GM21515 (cell line): Measurements from ENCODE around the gene TDRD10.

Experiments used
- ATAC-seq: cut with Tn5 transposase; IDR thresholded peaks from one replicate; pipeline ENCODE4 v1.9.1; 2021; ENCODE audit not compliant: unreplicated experiment

The TDRD10 gene, protein sequence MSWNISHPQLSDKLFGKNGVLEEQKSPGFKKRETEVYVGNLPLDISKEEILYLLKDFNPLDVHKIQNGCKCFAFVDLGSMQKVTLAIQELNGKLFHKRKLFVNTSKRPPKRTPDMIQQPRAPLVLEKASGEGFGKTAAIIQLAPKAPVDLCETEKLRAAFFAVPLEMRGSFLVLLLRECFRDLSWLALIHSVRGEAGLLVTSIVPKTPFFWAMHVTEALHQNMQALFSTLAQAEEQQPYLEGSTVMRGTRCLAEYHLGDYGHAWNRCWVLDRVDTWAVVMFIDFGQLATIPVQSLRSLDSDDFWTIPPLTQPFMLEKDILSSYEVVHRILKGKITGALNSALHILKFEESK

DNA sequence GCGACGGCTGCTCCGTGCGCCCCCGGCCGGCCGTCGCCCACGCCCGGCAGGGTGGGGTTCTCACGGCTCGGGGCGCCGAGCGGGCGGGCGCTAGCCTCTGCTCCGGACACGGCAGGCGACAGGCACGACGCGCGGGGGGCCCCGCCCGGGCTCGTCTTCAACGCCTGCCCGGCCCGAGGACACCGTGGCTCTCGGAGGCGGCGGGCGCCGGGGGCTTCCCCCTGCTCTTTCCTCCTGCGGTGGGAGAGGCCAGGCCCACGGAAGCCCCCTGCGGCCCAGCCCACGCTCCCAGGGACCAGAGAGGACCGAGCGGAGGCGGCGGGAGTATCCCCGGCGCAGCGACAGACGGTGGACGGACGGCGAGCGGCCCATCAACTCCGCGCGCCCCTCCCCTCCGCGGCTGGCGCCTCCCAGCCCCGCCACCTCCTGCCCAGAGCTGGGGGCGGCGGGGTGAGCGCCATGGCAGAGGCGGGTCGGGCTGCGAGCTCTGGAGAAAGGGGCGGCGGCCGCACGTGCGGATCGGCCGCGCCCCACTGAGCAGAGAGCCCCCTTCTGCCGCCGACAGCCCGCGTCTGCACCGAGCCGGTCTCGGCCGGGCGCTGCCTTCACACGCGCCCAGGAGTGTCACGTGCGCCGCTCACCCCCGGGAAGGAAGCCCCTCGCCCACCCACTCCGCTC, at the start of gene TDRD10, which contains the start of gene SHE:
TSS of gene TDRD10 (plus strand) at position 154 of the 678 bp plus-strand sequence. CDS start 4,685 bp downstream, outside the sequence.
TSS of gene SHE (minus strand) at position 347 of the 678 bp plus-strand sequence. CDS start 386 bp downstream, outside the sequence.
- no peak for ATAC-seq

DNA sequence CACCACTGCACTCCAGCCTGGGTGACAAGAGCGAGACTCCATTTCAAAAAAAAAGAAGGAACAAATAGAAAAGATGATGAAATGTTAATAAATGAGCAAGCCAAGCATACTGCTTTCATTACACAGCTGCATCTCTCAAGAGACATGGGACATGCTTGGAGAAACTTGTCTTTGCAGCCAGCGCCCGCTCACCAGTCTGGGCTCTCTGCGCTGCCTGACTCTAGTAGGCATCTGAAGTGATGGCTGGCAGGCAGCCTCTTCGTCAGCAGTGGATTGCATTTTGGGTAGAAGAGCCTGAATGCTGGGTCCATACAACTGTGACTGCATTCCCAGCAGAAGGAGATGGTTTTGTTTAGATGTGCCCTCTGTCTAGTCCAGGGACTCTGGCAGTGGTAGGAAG, 48.9 kb upstream of the TDRD10 start:
- ATAC-seq = no peak

DNA sequence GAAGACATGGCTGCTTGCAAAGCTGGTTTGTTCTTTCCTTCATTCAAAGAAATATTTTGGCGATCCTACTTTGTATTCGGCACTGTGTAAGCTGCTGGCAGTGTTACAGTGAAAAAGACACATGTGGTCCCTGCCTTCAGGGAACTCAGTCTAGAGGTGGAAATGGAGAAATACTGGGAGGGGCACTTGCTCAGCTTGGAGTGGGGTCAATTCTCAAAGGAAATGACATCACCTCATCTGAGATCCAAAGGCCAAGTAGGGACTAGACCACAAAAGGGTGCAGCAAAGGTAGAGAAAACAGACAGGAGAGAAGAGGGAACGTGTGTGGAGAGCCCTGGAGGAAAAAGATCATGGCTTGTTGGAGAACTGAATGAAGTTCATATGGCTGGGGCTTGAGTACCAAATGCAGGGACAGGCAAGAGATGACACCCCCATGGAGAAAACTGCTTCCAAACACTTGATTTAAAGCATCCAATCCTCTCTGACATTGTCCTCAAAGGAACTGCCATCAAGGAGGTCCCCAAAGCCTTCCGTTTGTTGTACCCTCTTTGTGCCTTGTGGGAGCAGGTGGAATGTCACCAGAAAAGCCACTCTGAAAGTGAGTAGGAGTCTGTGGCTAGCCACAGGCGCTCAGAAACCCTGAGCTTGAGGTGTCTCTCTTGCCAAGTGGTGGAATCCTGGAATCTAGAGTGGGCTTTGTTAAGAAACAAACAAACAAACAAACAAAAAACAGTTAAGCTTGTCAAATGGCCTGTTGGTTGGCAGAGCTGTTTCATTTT, 48.3 kb upstream of the TDRD10 start:
- ATAC-seq = no peak

DNA sequence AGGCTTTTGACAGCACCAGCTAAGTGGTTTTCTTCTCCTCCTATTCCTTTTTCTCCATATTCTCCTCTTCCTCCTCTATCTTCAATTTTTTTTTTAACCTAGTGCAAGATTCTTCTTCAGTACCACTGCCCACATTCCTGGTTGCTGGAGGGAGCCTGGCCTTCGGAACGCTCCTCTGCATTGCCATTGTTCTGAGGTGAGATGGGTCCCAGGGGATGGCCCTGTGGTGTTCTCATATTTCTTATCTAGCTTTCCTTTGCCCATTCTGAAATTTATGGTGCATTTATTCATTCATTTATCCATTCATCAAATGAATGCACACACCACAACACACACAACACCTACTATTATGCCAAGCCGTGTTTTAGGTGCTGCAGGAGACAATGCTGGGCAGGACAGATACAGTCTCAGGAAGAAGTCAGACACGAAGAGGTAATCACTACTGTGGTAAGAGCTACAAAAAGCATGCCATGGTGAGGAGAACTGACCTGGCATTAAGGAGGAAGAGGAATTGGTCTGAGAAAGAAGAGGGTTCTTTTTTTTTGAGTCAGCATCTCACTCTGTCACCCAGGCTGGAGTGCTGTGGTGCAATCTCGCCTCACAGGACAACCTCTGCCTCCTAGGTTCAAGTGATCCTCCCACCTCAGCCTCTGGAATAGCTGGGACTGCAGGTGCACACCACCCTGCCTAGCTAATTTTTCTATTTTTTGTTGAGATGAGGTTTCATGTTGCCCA, 47.5 kb upstream of the TDRD10 start:
- no peak for ATAC-seq

DNA sequence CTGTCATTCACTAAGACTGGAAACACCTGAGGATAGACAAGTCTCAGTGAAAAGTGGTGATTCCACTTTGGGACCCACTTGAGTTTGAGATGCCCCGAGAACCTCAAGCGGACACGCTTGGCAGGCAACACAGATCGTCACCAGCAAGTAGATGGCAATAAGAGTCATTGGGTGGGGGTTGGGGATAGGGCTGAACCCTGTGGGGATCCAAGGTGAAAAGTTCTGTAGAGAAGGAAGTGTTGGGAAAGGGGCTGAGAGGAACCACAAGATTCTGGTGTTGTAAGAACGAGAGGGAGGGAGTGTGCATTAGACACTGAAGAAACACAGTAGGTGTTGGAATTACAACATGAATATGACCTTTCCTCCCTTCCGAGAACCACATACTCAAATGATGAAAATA, 45.4 kb upstream of the TDRD10 start:
- no peak for ATAC-seq

DNA sequence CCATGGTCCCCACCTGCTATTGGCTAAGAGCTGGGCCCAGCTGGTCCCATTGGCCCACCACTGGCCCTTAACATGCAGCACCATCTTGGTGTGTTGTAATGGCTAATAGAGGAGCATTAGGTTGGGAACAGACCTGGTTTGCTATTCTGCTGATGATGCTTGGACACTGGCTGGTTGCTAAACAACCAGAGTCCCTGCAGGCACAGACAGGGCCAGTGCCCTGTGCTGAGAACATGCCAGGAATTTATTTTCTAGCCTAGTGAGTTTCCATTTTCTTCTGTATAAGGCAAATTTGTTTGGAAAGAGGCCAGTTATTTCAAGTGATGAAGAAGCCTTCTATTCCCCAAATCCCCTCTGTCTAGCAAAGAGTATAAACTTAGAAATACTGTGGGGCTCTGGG, 42.9 kb upstream of the TDRD10 start:
- no peak for ATAC-seq

DNA sequence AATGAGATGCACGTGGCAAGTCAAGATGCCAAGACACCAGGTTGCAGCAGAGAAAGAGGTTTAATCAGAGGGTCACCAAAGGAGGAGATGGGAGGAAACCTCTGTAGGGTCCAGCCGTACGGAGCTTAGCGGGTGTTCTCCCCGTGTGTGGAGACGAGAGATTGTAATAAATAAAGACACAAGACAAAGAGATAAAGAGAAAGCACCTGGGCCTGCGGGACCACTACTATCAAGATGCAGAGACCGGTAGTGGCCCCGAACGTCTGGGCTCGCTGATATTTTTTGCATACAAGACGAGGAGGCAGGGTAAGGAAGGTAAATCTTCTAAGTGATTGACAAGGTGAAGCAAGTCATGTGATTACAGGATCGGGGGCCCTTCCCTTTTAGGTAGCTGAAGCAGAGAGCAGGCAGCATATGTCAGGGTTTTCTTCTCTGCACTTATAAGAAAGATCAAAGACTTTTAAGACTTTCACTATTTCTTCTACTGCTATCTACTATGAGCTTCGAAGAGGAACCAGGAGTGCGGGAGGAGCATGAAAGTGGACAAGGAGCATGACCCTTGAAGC, 41.2 kb upstream of the TDRD10 start:
- ATAC-seq = no peak

DNA sequence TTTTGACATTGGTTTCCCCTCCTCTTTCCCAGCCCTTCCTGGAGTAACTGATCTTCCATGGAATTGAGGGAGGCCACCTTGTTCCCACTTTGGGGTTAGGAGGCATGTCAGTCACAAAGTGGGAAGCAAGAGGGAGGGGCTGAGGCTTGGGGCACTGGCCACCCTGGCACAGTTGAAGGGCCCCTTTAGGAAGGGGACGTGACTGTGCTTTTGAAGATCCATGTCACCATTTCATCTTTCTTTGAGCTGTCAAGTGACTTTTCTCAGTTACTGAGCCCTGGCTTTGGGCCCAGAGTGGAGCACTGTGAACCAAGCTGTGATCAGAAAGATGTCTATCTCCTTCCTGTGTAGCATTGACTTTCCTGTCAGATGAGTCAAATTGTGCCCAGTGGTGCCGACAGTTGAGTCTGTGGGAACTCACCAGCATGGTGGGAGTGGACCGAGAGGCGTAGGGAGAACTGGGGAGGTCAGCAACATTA, 38.5 kb upstream of the TDRD10 start:
- ATAC-seq = no peak

DNA sequence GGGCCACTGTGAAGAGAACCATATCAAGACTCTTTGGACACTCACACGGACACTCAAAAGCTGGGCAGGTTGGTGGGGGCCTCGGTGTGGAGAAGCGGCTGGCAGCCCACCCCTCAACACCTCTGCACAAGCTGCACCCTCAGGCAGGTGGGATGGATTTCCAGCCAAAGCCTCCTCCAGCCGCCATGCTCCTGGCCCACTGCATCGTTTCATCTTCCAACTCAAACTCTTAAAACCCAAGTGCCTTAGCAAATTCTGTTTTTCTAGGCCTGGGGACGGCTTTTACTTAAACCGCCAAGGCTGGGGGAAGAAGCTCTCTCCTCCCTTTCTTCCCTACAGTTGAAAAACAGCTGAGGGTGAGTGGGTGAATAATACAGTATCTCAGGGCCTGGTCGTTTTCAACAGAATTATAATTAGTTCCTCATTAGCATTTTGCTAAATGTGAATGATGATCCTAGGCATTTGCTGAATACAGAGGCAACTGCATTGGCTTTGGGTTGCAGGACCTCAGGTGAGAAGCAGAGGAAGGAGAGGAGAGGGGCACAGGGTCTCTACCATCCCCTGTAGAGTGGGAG, 36.3 kb upstream of the TDRD10 start:
- no peak for ATAC-seq

DNA sequence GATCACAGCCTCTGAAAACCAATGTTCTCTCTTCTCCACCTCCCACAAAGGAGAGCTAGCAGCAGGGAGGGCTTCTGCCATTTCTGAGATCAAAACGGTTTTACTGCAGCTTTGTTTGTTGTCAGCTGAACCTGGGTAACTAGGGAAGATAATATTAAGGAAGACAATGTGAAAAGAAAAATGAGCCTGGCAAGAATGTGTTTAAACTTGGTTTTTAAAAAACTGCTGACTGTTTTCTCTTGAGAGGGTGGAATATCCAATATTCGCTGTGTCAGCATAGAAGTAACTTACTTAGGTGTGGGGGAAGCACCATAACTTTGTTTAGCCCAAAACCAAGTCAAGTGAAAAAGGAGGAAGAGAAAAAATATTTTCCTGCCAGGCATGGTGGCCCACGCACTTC, 35.8 kb upstream of the TDRD10 start:
- ATAC-seq = no peak

DNA sequence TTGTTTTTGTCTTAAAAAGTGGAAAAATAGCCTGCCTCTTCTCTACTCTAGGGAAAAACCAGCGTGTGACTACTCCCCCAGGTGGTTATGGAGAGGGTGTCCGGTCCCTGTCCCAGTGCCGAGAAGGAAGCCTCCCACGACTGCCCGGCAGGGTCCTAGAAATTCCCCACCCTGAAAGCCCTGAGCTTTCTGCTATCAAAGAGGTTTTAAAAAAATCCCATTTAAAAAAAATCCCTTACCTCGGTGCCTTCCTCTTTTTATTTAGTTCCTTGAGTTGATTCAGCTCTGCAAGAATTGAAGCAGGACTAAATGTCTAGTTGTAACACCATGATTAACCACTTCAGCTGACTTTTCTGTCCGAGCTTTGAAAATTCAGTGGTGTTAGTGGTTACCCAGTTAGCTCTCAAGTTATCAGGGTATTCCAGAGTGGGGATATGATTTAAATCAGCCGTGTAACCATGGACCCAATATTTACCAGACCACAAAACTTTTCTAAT, 35.0 kb upstream of the TDRD10 start:
- ATAC-seq = no peak

DNA sequence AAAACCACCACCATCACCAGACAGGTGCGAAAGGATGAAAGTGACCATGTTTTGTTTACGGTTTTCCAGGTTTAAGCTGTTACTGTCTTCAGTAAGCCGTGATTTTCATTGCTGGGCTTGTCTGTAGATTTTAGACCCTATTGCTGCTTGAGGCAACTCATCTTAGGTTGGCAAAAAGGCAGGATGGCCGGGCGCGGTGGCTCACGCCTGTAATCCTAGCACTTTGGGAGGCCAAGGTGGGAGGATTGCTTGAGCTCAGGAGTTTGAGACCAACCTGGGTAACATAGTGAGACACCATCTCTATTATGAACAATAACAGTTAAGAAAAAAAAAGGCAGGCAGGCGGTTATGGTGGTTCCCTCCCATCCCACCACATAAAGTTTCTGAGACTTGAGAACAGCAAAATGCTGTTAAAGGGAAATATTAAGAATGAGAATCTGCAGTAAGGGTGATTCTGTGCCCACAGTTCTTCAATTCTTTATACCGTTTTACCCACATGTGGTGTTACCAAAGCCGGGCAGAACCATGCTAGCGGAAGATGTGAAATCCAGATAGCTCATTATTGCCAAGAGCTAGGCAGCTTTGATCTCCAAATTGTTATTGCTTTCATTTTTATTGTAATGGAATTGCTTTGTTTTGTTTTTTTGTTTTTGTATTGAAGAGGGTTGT, 34.5 kb upstream of the TDRD10 start:
- ATAC-seq = no peak

DNA sequence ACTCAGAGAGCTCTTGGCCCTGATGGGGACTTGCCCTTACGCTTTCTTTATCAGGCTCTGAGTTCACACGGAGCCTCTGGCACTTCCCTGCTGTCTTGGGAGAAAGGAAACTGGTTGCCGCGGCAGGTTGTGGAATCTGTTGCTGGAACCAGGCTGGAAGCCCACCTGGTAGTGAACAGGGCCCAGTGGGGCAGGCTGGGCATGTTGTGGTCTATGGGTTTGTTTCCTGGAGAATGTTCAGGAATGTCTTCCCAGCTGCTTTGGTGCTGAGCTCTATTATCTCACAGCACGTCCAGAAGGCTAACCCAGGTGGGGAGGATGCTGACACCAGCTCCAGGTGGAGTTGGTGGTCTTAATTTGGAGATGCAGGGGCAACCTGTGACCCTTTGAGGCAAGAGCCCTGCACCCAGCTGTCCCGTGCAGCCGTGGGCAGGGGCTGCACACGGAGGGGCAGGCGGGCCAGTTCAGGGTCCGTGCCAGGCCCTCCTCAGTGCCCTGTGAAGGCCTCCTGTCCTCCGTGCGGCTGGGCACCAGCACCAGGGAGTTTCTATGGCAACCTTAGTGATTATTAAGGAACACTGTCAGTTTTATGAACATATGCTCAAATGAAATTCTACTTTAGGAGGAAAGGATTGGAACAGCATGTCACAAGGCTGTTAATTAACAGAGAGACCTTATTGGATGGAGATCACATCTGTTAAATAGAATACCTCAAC, 33.3 kb upstream of the TDRD10 start:
- ATAC-seq = no peak

DNA sequence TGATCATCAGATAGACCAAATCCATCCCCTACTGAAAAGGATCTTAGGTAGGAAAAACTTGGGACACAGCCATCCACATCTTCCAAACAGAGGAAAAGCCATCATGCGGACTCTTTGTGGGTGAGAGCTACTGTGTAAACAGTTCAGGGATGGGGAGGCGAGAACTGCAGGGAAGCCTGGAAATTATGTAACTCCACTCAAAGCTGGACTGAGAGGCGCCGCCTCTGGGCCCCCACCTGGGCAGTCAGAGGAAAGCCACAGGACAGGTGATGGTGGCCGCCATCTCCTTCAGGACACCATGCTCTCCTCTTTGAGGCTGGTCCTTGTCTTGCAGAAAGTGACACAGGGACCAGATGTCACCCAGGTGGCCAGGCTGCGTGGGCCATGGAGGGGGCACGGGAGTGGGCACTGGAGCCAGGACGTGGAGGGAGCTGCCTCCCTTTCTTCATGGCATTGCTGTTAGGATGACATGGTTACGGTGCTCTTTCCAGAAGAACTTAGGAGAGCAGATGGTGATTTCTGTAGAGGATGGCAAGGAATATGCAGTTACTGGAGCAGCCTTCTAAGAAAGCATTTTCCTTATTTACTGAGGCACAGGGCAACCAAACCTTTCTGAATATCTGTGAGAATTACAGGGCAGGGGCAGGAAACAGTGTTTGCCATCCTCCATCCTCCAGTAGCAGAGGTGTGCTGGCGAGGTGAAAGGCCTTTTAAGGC, 32.0 kb upstream of the TDRD10 start:
- ATAC-seq = no peak

DNA sequence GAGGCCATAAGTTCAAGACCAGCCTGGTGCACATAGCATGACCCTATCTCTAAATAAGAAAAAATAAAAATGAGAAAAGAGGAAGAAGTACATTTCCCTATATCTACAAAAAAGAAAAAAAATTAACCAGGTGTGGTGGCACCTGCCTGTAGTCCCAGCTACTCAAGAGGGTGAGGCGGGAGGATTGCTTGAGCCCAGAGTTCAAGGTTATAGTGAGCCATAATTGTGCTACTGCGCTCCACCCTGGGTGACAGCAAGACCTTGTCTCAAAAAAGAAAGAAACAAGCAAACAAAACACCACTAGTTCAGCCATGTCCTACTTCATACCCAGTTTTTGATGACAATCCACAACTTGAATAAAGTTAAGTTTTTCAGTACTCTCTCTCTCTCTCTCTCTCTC, 30.7 kb upstream of the TDRD10 start:
- no peak for ATAC-seq

DNA sequence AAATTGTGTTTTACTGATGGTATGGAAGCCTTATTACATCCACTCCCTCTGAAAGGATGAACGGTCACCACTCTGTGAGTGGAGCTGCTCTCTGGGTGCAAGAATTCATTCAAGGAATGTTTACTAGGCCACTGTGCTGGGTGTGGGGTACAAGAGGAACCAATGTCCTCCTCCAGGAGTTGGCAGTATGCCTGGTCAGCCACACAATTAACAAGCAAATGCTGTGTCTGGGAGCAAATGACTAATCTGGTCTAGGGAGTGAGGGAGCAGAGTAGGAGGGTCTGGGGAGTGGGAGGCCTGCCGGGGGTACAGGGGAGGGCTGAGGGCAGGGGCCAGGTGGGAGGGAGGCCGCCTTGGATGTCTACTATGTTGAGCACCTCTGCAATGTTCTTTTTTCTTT, 27.2 kb upstream of the TDRD10 start:
- ATAC-seq = no peak

DNA sequence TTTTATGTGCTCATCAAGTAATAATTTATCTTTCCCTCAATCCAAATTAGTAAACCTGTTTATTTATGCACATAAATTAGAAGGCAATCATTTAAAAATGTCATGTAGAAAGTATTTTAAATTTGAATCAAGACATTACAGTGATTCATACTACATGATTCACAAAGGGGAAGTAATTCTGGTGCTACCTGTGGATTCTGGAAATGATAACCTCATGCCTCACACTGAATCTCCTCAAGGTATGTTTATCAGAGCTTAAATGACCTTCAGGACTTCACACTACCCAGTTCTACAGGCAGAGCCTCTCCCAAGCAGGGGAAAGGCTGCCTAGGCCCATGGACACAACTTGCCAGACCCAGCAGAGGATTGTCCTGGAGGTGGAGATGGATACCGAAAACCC, 25.2 kb upstream of the TDRD10 start:
- ATAC-seq = no peak

DNA sequence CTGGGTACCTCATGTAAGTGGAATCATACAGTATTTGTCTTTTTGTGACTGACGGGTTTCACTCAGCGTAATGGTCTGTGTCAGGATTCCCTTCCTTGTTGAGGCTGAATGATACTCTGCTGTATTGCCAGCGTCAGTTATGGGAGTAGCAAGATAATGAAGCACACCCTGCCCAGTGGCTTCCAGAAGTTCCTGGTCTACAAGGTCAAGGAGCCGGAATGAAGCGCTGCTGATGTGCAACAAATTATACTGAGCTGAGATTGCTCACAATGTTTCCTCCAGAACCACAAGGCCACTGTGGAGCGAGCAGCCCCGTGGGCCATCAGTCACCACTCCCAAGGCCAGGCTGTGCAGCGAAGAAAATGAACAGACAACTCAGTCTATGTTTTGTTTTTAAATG, 24.0 kb upstream of the TDRD10 start:
- no peak for ATAC-seq
